ENCODE measurements around the gene RASA3. TPM values are rescaled to one million over a fixed set of nuclear protein-coding genes. Genes with fewer than 3 reads are reported as not detected.

The RASA3 gene
- total RNA-seq, 4 donors from 2014 or later, result 29.5 to 38.1 (median 34.6) TPM

- H3K27ac ChIP-seq (replicated peaks in 1 of 4), result no peak overlapping the region
- no peaks in the 10 kb centered on the region for H3K4me1 ChIP-seq
- H3K9me3 ChIP-seq, result no peaks in the 10 kb centered on the region
- TF ChIP-seq POLR2AphosphoS5 (IDR thresholded peaks at IDR 0.05) (no peak), EP300 (IDR thresholded peaks at IDR 0.05) (no peak), POLR2A (IDR thresholded peaks at IDR 0.05; ENCODE audit: low read depth) (no peak), CTCF (IDR thresholded peaks at IDR 0.05) (no peak)
- intact Hi-C loops (cut with DNase I), result no loop called here
- 83% methylated on average over 11 of the region's 11 CpGs for WGBS
- H3K4me3 ChIP-seq, result no peak overlapping the region
- H3K27me3 ChIP-seq, result no peaks in the 10 kb centered on the region
- DNase-seq (ENCODE audit: extremely low spot score), result no peak
- H3K36me3 ChIP-seq, result peaks cover 0 to 6% (median 3%) of the 10 kb centered on the region in 4 donors
These were observed 170.0 kb downstream of the RASA3 start for GRCh38 chr13:113962386-113962785.

DNA sequence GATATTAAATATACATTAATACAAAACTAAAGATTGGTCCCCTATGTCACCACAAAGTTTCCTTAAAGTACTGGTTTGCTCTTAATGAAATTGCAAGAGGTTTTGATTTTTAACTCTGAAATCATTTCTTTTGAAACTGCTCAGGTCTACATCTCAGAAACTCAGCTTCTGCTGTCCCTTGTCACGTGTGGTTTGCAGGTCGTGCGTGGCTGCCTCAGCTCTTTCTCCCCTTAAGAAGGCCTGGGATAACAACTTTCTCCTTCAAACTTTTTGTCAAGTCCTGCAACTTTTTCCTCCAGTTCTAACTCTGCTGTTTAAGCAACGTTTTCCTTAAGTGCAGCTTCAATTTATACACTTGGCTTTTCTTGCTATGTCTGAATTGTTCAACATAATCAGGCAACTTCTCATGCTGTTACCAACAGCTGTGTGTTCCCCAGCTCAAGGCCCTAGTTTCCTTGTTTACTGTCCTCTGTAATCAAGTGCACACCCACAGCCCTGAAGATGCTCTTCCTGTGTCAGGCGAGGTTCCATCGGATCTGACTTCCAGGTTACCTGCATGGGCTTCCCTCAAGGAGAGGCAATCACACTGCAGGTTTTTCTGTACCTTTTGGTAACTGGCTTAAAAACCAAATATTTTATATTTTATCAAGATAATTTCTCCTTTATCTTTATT, 172.0 kb downstream of the RASA3 start:
- DNase-seq (ENCODE audit: extremely low spot score), result no peak
- 80% methylated on average over 6 of the region's 6 CpGs for WGBS
- H3K9me3 ChIP-seq, result no peaks in the 10 kb centered on the region

GRCh38 chr13:113959198-113959597, 173.2 kb downstream of the RASA3 start:
- peaks cover 0 to 5% (median 2%) of the 10 kb centered on the region in 4 donors for H3K36me3 ChIP-seq
- DNase-seq (ENCODE audit: extremely low spot score), result no peak
- H3K4me1 ChIP-seq, result no peaks in the 10 kb centered on the region
- intact Hi-C loops (cut with DNase I), result no loop called here
- no peaks in the 10 kb centered on the region for H3K27me3 ChIP-seq
- H3K4me3 ChIP-seq, result no peak overlapping the region
- WGBS, result 93% methylated on average over 1 of the region's 1 CpG
- TF ChIP-seq POLR2A (IDR thresholded peaks at IDR 0.05; ENCODE audit: low read depth) (no peak), CTCF (IDR thresholded peaks at IDR 0.05) (no peak), POLR2AphosphoS5 (IDR thresholded peaks at IDR 0.05) (no peak), EP300 (IDR thresholded peaks at IDR 0.05) (no peak)
- no peaks in the 10 kb centered on the region for H3K9me3 ChIP-seq
- no peak overlapping the region for H3K27ac ChIP-seq (replicated peaks in 1 of 4)

More for the DNA sequence above, 172.0 kb downstream of the RASA3 start:
- TF ChIP-seq CTCF (IDR thresholded peaks at IDR 0.05) (no peak), POLR2A (IDR thresholded peaks at IDR 0.05; ENCODE audit: low read depth) (no peak), POLR2AphosphoS5 (IDR thresholded peaks at IDR 0.05) (no peak), EP300 (IDR thresholded peaks at IDR 0.05) (no peak)
- intact Hi-C loops (cut with DNase I), result no loop called here
- no peak overlapping the region for H3K27ac ChIP-seq (replicated peaks in 1 of 4)
- no peaks in the 10 kb centered on the region for H3K4me1 ChIP-seq
- H3K27me3 ChIP-seq, result no peaks in the 10 kb centered on the region
- no peak overlapping the region for H3K4me3 ChIP-seq
- no peaks in the 10 kb centered on the region for H3K36me3 ChIP-seq

GRCh38 chr13:113958373-113958772, 174.1 kb downstream of the RASA3 start:
- WGBS, result 94% methylated on average over 22 of the region's 22 CpGs
- DNase-seq (ENCODE audit: extremely low spot score), result no peak
- Histone ChIP-seq H3K4me1 (no peaks in the 10 kb centered on the region), H3K27me3 (no peaks in the 10 kb centered on the region), H3K36me3 (peaks cover 0 to 9% (median 3%) of the 10 kb centered on the region in 4 donors), H3K9me3 (no peaks in the 10 kb centered on the region), H3K4me3 (no peak overlapping the region), H3K27ac (replicated peaks in 1 of 4) (no peak overlapping the region)
- intact Hi-C loops (cut with DNase I), result no loop called here
- no peak for TF ChIP-seq CTCF (IDR thresholded peaks at IDR 0.05)
- no peak for TF ChIP-seq EP300 (IDR thresholded peaks at IDR 0.05)
- no peak for TF ChIP-seq POLR2AphosphoS5 (IDR thresholded peaks at IDR 0.05)
- TF ChIP-seq POLR2A (IDR thresholded peaks at IDR 0.05; ENCODE audit: low read depth), result no peak

DNA sequence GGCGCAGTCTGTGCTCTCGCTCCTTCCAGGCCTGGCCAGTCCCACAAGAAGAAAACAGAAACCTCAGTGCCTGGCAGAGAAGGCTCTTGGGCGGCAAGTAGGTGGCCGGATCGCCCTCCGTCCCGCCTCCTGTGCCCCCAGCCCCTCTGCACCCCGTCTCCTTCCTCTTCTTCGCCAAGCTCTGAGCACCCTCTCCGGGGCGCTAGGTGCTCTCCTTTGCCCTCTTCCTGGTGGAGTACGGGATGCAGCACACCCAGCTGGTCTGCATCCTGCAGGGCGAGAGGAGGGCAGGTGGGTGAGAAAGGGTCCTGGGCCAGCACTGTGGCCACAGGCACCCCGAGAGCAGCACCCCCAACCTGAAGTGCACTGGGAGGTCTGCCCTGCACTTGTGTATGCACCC, 175.9 kb downstream of the RASA3 start:
- Histone ChIP-seq H3K27ac (replicated peaks in 1 of 4) (no peak overlapping the region), H3K36me3 (peaks cover 0 to 9% (median 3%) of the 10 kb centered on the region in 4 donors), H3K27me3 (no peaks in the 10 kb centered on the region), H3K4me1 (peaks cover 2% of the 10 kb centered on the region in 4 donors), H3K4me3 (no peak overlapping the region), H3K9me3 (no peaks in the 10 kb centered on the region)
- intact Hi-C loops (cut with DNase I), result no loop called here
- WGBS, result 91% methylated on average over 13 of the region's 14 CpGs
- DNase-seq (ENCODE audit: extremely low spot score), result no peak
- no peak for TF ChIP-seq POLR2A (IDR thresholded peaks at IDR 0.05; ENCODE audit: low read depth)
- TF ChIP-seq POLR2AphosphoS5 (IDR thresholded peaks at IDR 0.05), result no peak
- no peak for TF ChIP-seq EP300 (IDR thresholded peaks at IDR 0.05)

Data from esophagus muscularis mucosa (tissue), 4 donors.